Fibroblast of lung (primary cell): Measurements from ENCODE around the gene WDR46. TPM values are rescaled to one million over a fixed set of nuclear protein-coding genes. Genes with fewer than 3 reads are reported as not detected.
A peak's percentile ranks its signal among the peaks of the same experiment; 100 is the strongest.

Experiments
- DNase-seq, 2 donors: peaks; one replicate each; pipeline versions ENCODE4 v3.0.0 to v3.0.0-alpha.2; 2010; ENCODE audit warnings: low read depth in 2 of 2
- H2AFZ ChIP-seq: 2 replicates; pipeline ENCODE4 v1.5.1; 2012; ENCODE audit warnings: low read length, control low read depth, inconsistent platforms
- H3K27ac ChIP-seq: 2 replicates; pipeline ENCODE4 v1.5.1; 2011; ENCODE audit warnings: low read length, control low read depth; ENCODE audit not compliant: insufficient read depth
- H3K27me3 ChIP-seq: 2 replicates; pipeline ENCODE4 v1.5.1; 2011; ENCODE audit warnings: mild to moderate bottlenecking, low read length; ENCODE audit not compliant: control insufficient read depth, insufficient read depth
- H3K36me3 ChIP-seq: 2 replicates; pipeline ENCODE4 v1.5.1; 2011; ENCODE audit warnings: low read length; ENCODE audit not compliant: control insufficient read depth, insufficient read depth
- H3K4me1 ChIP-seq: 2 replicates; pipeline ENCODE4 v1.5.1; 2011; ENCODE audit warnings: low read length; ENCODE audit not compliant: control insufficient read depth, insufficient read depth; ENCODE audit errors: extremely low read depth
- H3K4me2 ChIP-seq: 2 replicates; pipeline ENCODE4 v1.5.1; 2011; ENCODE audit warnings: low read length, control low read depth; ENCODE audit not compliant: insufficient read depth; ENCODE audit errors: extremely low read depth
- H3K4me3 ChIP-seq, 4 experiments: fragments of 200-600 bp in 1 of 4; sonication (generic) in 1 of 4; replicated peaks in 1 of 4; 2 replicates each; pipeline ENCODE4 v1.5.1; 2011 to 2016; ENCODE audit warnings: low read length in 4 of 4, low read depth in 3 of 4, mild to moderate bottlenecking in 3 of 4, control low read depth in 2 of 4, inconsistent platforms in 1 of 4, mixed read lengths in 1 of 4; ENCODE audit not compliant: insufficient read depth in 1 of 4; ENCODE audit errors: control extremely low read depth in 1 of 4
- H3K79me2 ChIP-seq: 2 replicates; pipeline ENCODE4 v1.5.1; 2012; ENCODE audit warnings: mild to moderate bottlenecking, low read length, inconsistent platforms; ENCODE audit not compliant: control insufficient read depth, insufficient read depth
- H3K9ac ChIP-seq: 2 replicates; pipeline ENCODE4 v1.5.1; 2011; ENCODE audit warnings: mild to moderate bottlenecking, low read length, control low read depth; ENCODE audit not compliant: insufficient read depth
- H3K9me3 ChIP-seq: 2 replicates; pipeline ENCODE4 v1.5.1; 2012; ENCODE audit warnings: low read depth, low read length; ENCODE audit not compliant: control insufficient read depth, insufficient read depth
- H4K20me1 ChIP-seq: 2 replicates; pipeline ENCODE4 v1.5.1; 2011; ENCODE audit warnings: low read length; ENCODE audit not compliant: control insufficient read depth, insufficient read depth; ENCODE audit errors: extremely low read depth
- EZH2 ChIP-seq: IDR thresholded peaks from 2 replicates; pipeline ENCODE4 v1.5.1; 2012; ENCODE audit warnings: low read length, control low read depth, mild to moderate bottlenecking; ENCODE audit errors: missing control alignments
- polyA plus RNA-seq, 2 donors: library from polyadenylated mRNA; depleted of rRNA in 1 of 2; stranded (reverse) in 1 of 2; unstranded in 1 of 2; fragments of >200 nt; gene quantifications; 2 replicates each; pipeline ENCODE4 v1.2.1, GENCODE V29; 2011 to 2012; ENCODE audit warnings: missing spikeins in 1 of 2
- total RNA-seq: library from RNA; depleted of rRNA; stranded (reverse); fragments of >200 nt; gene quantifications from 2 replicates; pipeline ENCODE4 v1.2.1, GENCODE V29; 2014
- TF ChIP-seq, protein P1 (sequence below), 2 donors: IDR thresholded peaks in 1 of 2; conservative IDR thresholded peaks in 1 of 2; 1 replicate in 1 of 2; 2 replicates in 1 of 2; pipeline ENCODE4 v1.5.1; 2011 to 2012; ENCODE audit warnings: low read length in 2 of 2, control low read depth in 1 of 2, inconsistent platforms in 1 of 2, low read depth in 1 of 2, mild to moderate bottlenecking in 1 of 2

Gene WDR46
- total and polyA plus RNA-seq, 2 donors (not counting 1 experiment from before 2014, with no cell fraction given): 31.1 to 55.2 TPM

- Histone ChIP-seq H3K27ac (peak overlapping the region; percentile 95), H3K4me1 (peaks cover 19% of the 10 kb centered on the region), H3K4me2 (peak overlapping the region; percentile 100), H3K36me3 (peaks cover 19% of the 10 kb centered on the region), H3K9me3 (no peaks in the 10 kb centered on the region), H3K27me3 (no peaks in the 10 kb centered on the region), H2AFZ (no peak overlapping the region), H3K4me3 (peak overlapping the region; percentile 75 to 97 (median 92)), H4K20me1 (no peaks in the 10 kb centered on the region), H3K79me2 (peaks cover 51% of the 10 kb centered on the region), H3K9ac (peak overlapping the region; percentile 78)
- no peak for DNase-seq
- TF ChIP-seq, protein P1, sequence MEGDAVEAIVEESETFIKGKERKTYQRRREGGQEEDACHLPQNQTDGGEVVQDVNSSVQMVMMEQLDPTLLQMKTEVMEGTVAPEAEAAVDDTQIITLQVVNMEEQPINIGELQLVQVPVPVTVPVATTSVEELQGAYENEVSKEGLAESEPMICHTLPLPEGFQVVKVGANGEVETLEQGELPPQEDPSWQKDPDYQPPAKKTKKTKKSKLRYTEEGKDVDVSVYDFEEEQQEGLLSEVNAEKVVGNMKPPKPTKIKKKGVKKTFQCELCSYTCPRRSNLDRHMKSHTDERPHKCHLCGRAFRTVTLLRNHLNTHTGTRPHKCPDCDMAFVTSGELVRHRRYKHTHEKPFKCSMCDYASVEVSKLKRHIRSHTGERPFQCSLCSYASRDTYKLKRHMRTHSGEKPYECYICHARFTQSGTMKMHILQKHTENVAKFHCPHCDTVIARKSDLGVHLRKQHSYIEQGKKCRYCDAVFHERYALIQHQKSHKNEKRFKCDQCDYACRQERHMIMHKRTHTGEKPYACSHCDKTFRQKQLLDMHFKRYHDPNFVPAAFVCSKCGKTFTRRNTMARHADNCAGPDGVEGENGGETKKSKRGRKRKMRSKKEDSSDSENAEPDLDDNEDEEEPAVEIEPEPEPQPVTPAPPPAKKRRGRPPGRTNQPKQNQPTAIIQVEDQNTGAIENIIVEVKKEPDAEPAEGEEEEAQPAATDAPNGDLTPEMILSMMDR (conservative IDR thresholded peaks at IDR 0.05 in 1 of 2, IDR thresholded peaks at IDR 0.05 in 1 of 2; ENCODE audit: low read depth in 1 of 2, low read length in 2 of 2): no peak
- no peak for TF ChIP-seq EZH2
Measured at GRCh38 chr6:33272275-33273128, 16.5 kb downstream of the WDR46 start.

GRCh38 chr6:33271468-33272274 is 17.4 kb downstream of the WDR46 start, which contains the start of the genes RPS18 and VPS52:
Gene RPS18, plus strand, starts transcription at chr6:33272075. Its CDS starts 45 bp downstream, at chr6:33272120.
Gene VPS52, minus strand, starts transcription at chr6:33271876. Its CDS starts 201 bp downstream, at chr6:33271675.
- peaks cover 51% of the 10 kb centered on the region for H3K79me2 ChIP-seq
- H3K9me3 ChIP-seq: no peaks in the 10 kb centered on the region
- peaks cover 17% of the 10 kb centered on the region for H3K36me3 ChIP-seq
- no peak for TF ChIP-seq EZH2
- TF ChIP-seq, protein P1 (conservative IDR thresholded peaks at IDR 0.05 in 1 of 2, IDR thresholded peaks at IDR 0.05 in 1 of 2; ENCODE audit: low read depth in 1 of 2, low read length in 2 of 2): no peak
- DNase-seq: peak; percentile 99 to 100
- peaks cover 17% of the 10 kb centered on the region for H3K4me1 ChIP-seq
- no peaks in the 10 kb centered on the region for H3K27me3 ChIP-seq
- no peaks in the 10 kb centered on the region for H4K20me1 ChIP-seq
- peak within 1 kb of the TSS; percentile 97 for H2AFZ ChIP-seq
- peak within 1 kb of the TSS; percentile 100 for H3K4me2 ChIP-seq
- H3K27ac ChIP-seq: peak within 1 kb of the TSS; percentile 95
- H3K9ac ChIP-seq: peak within 1 kb of the TSS; percentile 95
- peak within 1 kb of the TSS; percentile 75 to 97 (median 92) for H3K4me3 ChIP-seq

- Histone ChIP-seq H3K9me3 (no peaks in the 10 kb centered on the region), H3K4me2 (peak overlapping the region; percentile 98), H3K36me3 (peaks cover 19% of the 10 kb centered on the region), H2AFZ (peak overlapping the region; percentile 97), H3K4me1 (peaks cover 14% of the 10 kb centered on the region), H3K9ac (peak overlapping the region; percentile 95), H3K79me2 (peaks cover 51% of the 10 kb centered on the region), H3K4me3 (peak overlapping the region; percentile 75 to 97 (median 92)), H3K27ac (peak overlapping the region; percentile 95), H4K20me1 (no peaks in the 10 kb centered on the region), H3K27me3 (no peaks in the 10 kb centered on the region)
- TF ChIP-seq, protein P1 (conservative IDR thresholded peaks at IDR 0.05 in 1 of 2, IDR thresholded peaks at IDR 0.05 in 1 of 2; ENCODE audit: low read depth in 1 of 2, low read length in 2 of 2): no peak
- TF ChIP-seq EZH2: no peak
- peak in 1 of 2 donors; percentile 38 for DNase-seq
Measured at GRCh38 chr6:33271117-33271467, 17.9 kb downstream of the WDR46 start.
